Measurements from ENCODE around the gene CLDN4.

CLDN4 gene

DNA sequence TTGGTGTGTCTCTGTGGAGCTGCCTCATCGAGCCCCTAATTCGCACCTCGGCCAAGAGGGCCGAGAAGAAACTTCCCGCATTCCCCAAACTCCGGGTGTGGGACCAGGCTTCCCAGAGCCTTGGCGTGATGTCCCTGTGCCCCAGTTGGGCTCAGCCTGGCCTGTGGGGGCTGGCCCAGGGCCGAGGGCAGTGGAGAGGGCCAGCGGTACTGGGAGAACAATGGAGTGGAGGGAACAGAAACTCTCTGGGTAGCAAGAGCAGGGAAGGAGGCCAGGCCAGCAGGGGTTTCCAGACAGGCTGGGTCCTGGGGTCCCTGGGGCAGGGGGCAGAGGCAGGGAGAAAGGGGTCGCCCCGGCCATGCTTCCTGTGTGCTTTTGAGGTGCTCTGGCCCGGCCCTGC, 46.2 kb downstream of the CLDN4 start:
- DNase-seq, result no peak

DNA sequence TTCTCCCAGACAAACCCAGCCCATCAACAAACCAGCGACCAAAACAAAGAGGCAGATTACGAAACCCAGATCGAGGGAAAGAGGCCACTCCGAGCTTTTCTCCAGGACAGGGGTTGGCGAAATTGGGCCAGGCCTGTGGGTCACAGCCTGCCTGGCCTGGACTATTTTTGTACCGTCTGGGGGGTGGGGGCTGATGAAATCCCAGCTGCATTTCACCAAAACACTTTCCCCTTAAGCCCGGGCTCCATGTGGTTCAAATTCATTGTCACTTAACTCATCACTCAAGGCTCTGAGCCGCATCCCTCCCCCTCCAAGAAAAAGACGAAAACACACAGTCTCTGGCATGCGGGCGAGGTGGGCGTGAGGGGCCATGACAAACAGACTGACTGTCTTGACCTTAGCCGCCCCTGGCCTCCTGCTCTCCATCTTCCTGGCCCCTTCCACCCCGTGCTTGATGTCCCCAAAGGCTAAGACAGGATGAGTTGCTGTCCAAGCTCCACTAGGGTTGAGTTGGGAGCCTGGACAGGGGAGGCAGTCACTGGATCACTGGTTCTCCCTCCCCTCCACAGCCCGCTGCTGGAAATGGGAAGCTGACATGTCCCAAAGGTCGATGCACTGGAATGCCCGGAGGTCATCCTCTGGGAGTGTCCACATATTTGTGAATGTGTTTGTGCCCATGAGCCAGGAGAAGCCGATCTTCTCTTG, 49.3 kb downstream of the CLDN4 start:
- no peak for DNase-seq

DNA sequence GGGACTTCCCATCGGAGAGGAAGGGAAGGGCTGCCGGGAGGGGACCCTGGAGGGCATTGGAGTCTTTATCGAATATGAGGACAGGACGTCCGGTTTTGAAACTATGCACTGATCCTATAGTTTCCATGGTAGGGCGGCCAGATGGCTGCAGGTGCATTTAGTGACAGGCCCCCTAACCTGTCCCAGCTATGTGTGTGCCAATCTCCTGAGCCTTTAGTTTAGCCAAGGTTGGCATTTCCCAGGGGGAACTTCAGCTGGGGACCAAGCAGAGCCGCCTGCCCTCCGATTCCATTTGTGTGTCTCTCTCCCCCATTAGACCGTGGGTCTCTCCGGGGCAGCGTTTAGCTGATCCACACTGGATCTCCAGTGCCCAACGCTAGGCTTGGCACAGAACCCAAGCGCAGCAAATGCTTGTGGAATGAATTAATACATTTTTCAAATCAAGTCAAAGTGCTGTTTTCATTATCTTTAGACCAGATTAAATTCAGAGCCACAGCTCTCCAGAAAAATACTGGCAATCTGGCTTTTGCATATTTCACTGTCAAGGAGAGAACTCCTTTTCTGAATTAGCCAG, 50.0 kb downstream of the CLDN4 start:
- no peak for DNase-seq

DNA sequence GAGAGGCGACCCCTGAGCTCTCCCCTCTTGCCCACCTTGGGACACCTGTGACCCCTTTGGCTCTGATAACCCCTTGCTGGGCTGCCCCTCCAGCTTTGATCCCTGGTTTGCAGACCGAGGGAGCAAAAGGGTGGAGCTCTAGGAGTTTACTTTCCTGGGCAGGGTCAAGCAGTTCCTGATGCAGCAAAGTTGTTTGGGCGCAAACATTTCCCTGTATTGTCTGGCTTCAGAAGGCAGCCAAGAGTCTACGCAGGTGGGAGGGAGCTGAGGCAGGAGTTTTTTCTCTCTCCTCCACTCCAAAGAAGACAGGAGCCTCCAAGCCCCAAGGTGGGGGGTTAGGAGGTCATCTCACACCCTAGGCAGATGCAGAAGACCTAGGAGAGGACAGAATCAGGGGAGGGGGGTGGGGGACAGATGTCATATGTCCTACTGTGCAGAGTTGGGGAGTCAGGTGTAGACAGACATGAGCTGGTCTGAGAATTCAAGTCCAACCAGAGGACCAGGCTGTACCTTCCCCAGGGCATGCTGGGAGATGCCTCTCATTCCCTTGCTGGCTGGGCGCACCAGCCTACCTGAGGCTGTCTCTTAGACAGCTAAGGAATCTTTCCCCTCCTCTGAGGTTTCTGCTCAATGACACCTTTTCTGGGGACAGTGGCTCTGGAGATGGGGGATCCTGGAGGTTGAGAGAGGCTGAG, 50.7 kb downstream of the CLDN4 start:
- no peak for DNase-seq

DNA sequence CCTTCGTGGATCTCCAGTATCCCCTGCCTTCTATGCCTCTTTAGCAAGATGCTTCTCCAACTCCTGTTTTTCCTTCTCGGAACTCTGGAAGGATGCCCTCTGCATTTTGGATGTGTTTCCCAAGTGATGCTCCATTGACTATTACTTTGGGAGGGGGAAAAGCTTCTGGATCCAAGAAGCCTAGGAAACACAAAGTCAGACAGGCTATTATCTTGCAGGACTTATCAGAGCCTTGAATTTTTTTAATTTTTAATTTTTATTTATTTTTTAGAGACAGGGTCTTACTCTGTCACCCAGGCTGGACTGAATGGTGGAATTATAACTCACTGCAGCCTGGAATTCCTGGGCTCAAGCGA, 51.2 kb downstream of the CLDN4 start:
- DNase-seq, result no peak
